Measurements from ENCODE around the gene HRAS.

The HRAS gene

DNA sequence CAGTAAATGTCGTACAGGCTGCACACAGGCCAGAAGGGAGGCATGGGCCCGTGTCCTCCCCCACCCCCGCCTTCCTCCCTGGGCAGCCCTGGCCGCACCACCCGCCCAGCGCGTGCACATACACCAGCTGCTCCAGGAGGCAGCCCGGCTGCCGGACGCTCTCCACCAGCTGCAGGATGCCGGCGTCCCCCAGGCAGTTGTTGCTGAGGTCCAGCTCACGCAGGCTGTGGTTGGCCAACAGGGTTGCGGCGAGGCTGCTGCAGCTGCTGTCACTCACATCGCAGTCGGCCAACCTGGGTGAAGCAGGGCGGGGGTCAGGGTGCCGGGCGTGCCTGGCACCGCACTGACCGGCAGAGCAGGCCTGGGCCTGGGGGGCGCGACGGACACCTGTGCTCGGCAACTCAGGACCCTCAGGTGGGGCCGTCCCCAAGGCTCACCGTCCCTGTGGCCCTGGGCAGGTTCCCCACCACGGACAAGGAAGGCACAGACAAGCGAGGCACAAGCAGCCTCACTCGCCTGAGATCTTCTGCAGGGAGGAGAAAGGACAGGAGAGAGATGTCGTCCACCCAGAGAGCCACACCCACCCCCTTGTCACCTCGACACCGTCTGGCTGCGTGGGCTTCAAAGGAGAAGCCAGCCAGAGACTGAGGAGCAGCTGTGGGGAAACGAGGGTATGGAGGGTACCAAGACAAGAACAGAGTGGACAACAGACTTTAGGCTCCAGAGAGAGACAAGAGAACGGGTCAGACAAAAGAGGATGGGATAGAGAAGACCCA lies 40.4 kb downstream of the HRAS start:
- no peak for DNase-seq (ENCODE audit: low read depth)

DNA sequence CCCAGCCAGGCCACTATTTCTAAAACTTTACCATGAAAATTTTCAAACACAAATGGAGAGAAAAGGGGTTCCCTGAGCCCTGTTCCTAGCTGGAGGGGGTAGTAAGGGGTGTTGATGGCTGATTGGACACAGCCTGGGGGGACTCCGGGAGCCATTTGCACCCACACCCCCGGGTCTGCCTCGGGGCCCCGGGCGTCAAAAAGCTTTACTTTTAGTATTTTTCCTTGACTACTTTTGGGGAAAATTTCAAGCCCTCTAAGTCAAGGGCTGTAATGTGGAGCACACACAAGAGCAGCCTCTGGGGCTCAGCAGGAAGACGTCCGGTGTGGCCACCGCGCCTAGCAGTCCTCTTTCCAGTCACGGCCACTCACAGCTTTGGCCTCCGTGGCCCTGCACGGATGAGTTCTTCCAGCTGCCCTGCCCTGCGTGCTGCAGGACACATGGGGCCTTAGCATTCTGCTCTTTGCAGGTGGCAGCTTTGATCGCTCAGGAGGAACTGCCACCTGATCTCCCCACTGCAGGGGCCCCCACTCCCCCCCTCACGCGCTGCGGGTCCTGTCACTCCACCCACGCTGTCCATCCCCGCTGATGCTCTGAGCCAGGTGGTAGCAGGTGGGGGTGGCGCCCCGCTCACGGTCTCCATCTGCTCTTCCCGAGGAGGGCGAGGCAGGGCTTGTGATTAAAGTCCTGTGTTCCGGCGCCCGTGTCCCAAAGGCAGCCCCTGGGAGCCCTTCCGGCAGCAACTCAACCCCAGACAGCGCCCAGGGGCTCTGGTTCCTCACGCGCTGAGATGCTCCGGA lies 42.7 kb downstream of the HRAS start:
- no peak for DNase-seq (ENCODE audit: low read depth)

GRCh38 chr11:491358-491757 lies 44.0 kb downstream of the HRAS start:
- DNase-seq (ENCODE audit: low read depth), result no peak

GRCh38 chr11:490930-491260 lies 44.5 kb downstream of the HRAS start:
- DNase-seq (ENCODE audit: low read depth), result no peak

- no peak for DNase-seq (ENCODE audit: low read depth)
These were observed 45.0 kb downstream of the HRAS start for GRCh38 chr11:490186-490929.

DNA sequence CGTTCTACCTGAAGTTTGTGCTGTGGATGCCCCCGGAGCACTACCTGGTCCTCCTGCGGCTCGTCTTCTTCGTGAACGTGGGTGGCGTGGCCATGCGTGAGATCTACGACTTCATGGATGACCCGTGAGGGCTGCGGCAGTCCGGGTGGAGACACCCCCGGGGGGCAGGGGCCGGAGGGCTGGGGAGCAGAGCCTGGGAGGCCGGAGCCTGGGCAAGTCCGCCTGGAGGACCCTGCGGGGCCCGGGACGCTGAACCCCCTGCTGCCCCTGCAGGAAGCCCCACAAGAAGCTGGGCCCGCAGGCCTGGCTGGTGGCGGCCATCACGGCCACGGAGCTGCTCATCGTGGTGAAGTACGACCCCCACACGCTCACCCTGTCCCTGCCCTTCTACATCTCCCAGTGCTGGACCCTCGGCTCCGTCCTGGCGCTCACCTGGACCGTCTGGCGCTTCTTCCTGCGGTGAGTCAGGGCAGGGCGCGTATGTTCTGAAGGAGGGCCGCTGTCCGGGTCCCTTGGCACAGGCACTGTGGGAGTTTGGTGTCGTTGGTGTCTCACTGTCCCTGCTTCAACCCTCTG lies 45.7 kb downstream of the HRAS start:
- no peak for DNase-seq (ENCODE audit: low read depth)

- no peak for DNase-seq (ENCODE audit: low read depth)
These were observed 46.4 kb downstream of the HRAS start for GRCh38 chr11:488992-489391.

DNA sequence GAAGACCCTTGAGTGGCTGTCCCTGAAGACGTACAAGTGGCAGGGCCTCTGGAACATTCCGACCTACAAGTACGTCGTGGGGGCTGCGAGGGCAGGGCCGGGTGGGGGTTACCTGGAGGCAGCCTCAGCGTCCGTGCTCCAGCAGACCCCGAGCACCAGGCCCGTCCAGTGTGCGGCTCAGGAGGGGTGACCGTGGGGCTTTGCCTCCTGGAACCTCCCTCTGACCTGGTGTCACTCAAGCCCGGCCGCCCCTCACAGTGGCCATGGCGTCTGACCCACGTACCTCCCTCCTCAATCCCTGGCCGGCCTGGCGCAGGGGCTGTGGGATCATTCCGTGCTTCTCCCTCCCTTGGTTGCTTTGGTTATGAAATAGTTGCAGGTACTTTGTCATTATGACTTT lies 46.8 kb downstream of the HRAS start:
- DNase-seq (ENCODE audit: low read depth), result no peak

DNA sequence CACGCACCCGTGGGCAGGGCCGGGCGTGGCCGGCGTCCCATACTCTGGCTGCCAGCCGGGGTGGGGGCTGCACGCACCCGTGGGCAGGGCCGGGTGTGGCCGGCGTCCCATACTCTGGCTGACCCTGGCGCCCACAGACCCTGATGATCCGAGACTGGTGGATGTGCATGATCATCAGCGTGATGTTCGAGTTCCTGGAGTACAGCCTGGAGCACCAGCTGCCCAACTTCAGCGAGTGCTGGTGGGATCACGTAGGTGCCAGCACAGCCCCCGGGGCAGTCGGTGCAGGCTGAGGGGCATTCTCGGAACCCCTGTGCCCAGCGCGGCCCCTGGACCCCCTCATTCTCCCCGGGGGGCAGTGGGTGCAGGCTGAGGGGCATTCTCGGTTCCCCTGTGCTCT lies 47.3 kb downstream of the HRAS start:
- DNase-seq (ENCODE audit: low read depth), result no peak

- DNase-seq (ENCODE audit: low read depth), result no peak
These were observed 47.8 kb downstream of the HRAS start for GRCh38 chr11:487571-488021.

GRCh38 chr11:486189-486588 lies 49.2 kb downstream of the HRAS start:
- DNase-seq (ENCODE audit: low read depth), result no peak

DNA sequence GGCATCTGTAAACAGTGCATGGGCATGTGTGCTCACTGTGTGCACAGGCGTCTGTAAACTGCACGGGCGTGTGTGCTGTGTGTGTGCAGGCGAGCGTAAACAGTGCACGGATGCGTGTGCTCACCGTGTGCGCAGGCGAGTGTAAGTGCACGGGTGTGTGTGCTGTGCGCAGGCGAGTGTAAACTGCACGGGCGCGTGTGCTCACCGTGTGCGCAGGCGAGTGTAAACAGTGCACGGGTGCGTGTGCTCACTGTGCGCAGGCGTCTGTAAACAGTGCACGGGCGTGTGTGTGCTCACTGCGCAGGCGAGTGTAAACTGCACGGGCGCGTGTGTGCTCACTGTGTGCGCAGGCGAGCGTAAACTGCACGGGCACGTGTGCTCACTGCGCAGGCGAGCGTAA lies 50.8 kb downstream of the HRAS start:
- DNase-seq (ENCODE audit: low read depth), result no peak

Measured in non-pigmented ciliary epithelial cell (primary cell).